Left kidney (tissue), 2 donors: ENCODE measurements around the gene TULP4. TPM values are rescaled to one million over a fixed set of nuclear protein-coding genes. Genes with fewer than 3 reads are reported as not detected.

ENCODE experiments used
- DNase-seq: peaks from one replicate; pipeline ENCODE4 v3.0.0-alpha.2; 2013
- polyA plus RNA-seq: library from polyadenylated mRNA; unstranded; fragments of 120-200 nt; gene quantifications from one replicate; pipeline ENCODE4 v1.2.1, GENCODE V29; 2013; ENCODE audit not compliant: insufficient read length

Gene TULP4
- polyA plus RNA-seq, 1 donor: 26.3 TPM

DNA sequence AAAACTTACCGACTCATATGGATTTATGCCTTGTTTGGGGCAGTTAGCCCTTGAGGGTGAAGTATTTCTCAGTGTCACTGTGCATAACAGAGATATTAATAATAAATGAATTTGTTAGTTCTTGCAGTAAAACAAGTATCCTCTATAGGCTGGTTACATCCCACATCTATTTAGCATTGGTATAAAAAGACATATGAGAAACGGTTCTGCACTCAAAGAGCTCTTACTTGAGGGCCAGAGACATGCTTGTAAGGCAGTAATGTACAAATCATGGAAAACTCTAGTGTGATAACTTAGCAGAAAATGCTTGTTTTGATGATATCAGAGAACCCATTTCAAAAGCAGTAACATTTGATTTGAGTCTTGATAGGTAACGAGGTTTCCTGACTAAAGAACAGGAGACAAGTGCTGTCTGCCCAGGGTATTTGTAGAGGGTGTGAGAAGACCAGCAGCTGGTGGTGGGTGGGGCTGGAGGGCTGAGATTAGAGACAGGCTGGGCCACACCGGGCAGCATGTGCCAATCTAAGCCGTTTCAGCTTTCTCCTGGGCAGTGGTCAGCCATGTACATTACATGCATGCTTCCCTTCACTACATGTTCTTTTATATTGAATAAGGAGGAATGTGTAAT, 46.3 kb downstream of the TULP4 start:
- no peak for DNase-seq

DNA sequence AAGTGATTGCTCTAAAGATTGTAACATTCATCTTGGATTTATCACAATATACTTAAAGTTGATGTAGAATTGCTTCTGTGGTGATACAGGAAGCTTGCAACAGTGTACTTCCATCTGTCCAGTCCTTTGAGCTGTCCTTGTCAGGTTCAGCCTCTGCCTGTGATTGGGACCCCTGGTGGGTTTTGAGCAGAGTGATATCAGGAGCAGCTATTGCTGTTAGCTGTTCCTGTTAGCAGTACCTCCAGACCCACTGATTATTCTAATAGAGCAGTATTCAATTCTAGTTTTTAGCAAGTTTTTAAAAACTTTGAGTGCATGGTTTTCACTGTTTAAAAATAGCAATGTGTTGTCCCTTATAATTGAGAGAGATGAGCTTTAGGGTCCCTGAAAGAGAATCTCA, 48.8 kb downstream of the TULP4 start:
- no peak for DNase-seq

DNA sequence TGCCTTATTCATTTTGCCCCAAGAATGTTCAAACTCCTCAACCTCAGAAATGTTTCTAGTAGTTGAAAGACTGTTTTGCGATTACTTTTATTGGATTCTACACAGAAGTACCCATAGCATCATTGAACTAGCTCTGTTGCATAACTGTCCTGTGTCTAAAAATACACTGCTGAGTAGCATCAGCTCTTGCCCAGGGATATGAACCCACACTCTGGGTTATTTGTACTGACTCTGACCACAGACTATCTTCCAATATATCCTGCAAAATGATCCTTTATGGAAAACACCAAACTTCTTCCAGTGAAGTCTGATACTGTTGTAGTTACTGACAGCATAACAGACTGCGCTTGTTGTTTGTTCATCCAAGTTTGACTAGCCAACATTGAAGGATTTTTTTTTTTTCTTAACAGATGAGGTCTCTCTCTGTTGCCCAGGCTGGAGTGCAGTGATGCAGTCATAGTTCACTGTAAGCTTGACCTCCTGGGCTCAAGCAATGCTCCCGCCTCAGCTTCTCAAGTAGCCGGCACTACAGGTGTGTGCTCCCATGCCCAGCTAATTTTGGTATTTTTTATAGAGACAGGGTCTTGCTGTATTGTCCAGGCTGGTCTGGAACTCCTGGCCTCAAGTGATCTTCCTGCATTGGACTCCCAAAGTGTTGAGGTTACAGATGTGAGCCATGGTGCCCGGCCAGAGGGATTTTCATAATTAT, 49.9 kb downstream of the TULP4 start:
- DNase-seq: no peak

DNA sequence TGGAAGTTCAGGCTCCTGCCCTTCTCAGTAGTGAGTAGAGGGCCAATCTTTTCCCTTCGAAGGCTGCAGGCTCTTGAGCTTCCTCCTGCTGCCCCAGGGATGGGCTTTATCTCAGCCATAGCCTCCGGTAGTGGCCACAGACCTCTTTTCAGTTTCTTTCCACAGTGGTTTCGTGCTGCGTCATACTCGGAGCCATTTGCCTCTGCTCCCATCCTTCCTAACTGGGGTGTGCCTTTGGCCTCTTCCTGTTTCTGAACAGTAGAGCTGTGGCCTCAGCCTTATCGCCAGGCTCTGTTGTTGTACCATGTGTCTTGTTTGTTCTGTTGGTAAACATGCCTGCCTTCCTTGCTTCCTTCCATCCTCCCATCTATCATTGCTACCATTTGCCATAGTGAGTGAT, 54.1 kb downstream of the TULP4 start:
- no peak for DNase-seq

DNA sequence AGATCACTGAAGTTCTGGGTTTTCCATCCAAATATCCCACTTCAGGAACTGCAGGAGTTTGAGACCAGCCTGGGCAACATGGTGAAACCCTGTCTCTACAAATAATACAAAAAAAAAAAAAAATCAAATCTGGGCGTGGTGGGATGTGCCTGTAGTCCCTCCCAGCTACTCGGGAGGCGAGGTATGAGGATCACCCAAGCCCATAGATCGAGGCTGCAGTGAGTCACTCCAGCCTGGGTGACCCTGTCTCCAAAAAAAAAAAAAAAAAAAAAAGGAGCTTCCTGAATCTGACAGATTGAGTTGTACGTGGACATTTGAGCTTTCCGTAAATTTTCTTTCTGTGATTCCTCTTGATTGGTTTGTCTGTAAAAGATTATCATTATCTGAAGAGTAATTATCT, 55.6 kb downstream of the TULP4 start:
- DNase-seq: no peak

DNA sequence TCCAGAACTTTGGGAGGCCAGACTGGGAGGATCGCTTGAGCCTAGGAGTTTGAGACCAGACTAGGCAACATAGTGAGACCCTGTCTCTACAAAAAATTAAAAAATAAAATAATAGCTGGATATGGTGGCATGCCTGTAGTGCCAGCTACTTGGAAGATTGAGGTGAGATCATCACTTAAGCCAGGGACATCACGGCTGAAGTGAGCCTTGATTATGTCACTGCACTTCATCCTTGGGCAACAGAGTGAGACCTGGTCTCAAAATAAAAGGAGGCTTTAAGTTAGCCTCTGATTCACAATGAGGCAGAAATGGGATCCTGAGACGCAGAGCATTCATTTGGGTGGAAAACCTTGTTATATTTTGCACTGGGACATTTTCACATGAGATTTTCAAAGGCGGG, 57.0 kb downstream of the TULP4 start:
- DNase-seq: no peak

DNA sequence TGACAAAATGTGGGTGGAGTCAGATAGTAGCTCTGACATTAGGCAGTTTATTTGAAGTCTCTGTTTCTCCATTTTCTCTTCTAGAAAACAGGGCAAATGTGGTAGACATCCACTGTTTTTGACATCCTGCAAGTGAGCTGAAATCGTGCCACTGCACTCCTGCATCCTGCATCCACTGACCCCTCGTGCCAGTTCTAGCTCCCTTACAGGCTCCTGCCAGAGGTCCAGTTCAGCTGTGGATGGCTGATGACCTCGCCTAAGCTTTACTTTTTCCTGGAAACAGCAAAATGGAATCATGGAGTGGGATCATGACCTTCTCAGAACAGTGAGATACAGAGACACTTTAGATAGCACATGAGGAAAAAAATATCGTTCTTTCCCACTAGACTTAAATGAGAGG, 58.5 kb downstream of the TULP4 start:
- DNase-seq: no peak

DNA sequence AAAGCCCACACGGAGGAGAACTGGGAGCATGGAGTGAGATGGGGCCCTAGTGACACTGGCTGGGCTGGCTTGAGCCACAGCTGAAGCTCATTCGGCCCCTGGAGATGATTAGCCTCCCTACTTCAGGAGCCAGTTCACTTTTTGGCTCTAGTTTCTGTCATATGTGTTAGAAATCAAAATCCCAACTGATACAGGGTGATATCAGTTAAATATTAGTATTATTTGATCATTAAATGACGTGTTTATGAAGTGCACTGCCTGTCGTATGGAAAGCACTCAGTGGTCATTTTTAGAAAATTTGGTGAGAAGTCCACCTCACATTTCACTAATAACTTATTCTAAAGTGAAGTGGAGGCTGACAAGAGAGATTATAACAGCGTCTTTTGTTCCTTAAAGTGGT, 59.0 kb downstream of the TULP4 start:
- DNase-seq: no peak

DNA sequence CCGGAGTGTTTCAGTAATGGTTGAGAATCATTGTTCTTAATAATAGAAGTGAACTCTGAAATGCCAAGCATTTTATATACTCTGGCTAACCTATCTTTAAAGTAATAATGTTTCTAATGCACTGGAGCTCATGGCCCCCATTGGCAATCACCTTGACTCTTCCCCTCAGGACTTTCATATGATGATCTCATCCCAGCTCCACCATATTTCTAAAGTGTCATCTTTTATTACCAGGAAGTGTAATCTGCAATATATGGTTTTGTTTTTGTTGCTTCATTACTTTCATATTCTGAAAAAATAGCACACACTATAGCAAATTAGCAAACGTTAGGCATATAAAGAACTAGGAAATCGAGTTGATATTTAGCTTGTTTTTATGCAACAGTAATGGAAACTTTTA, 60.3 kb downstream of the TULP4 start:
- no peak for DNase-seq

DNA sequence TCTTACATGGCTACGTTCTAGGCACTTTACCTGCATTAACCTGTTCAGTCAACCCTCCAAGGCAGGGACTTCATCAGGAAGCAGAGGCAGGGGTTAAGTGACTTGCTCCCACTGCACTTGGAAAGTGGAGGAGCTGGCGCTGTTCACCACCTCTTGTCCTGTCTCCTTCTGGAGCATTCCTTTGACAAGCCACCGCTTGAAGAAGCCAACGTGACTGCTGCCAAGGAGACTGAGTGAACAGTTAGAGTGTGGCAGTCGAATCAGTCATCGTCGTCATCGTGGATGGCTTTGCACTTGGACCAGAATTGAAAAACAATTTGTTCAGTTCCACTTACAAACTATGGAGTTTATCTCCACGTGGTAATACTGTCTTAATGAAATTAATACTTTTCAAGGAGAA, 60.9 kb downstream of the TULP4 start:
- DNase-seq: no peak

DNA sequence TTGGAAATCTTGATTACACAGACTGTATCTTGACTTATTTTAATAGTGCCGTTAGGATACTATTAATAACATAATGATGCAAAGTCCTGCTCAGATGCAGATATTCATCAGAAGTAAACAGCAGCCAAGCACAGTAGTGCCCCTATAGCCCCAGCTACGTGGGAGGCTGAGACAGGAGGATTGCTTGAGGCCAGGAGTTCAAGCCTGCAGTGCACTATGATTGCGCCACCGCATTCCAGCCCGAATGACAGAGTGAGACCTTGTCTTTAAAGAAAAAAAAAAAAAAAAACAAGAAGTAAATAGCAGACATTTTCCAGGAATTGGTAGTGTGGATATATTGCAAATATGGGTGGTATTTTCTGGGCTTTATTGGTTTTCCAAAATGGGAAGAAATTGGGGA, 61.8 kb downstream of the TULP4 start:
- no peak for DNase-seq

DNA sequence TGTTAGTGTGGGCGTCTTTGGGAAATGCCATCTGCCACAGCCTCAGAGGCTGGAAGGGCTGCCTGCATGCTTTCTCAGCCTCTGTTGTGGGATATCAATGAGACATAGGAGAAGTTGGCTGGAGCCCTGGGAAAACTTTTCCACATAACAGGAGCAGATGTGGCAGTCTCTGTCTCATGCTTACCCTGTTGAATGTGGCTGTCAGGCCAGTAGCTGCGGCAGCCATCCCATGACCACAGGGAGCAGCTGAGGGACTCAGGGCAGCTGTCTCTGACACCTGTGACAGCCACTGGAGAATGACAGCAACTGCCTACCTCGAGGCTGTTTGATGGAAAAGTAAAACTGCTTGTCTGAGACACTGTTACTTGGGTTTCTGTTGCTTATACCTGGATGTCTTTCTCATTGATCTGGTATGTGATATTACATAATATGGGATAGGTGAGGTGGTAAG, 64.4 kb downstream of the TULP4 start:
- DNase-seq: no peak

DNA sequence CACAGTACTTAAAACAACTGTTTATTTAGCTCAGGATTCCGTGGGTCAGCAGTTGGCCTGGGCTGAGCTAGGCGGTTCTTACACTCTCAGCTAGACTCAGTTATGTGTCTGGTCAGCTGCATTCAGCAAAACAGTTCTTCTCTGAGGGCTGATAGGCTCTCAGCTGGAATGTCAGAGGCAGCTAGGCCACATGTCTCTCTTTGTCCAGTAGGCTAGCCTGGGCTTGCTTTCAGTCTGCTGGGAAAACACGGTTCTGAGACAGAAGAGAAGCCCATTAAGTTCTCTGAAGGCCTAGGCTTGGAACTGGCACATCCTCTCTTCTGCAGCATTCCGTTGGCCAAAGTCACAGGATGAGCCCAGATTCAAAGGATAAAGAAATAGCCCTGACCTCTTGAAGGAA, 65.6 kb downstream of the TULP4 start:
- DNase-seq: no peak

DNA sequence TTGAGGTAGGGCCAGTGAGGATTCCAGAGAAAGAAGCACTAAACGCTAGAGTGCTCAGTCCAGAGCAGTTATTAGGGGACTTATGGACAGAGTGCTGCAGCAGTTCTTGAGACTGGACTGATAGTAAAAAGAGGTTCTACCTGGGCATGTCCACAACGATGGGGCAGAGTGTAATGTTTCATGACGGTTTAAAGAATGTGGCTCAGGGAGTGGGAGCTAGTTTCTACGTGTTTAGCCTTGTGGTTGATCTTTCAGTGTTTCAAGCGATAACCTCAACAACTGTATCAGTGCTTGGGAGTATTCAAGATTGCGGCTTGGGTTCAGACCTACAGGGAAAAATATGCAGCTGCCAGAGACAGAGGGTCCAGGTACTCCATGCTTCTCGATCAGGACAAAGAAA, 67.1 kb downstream of the TULP4 start:
- DNase-seq: no peak

DNA sequence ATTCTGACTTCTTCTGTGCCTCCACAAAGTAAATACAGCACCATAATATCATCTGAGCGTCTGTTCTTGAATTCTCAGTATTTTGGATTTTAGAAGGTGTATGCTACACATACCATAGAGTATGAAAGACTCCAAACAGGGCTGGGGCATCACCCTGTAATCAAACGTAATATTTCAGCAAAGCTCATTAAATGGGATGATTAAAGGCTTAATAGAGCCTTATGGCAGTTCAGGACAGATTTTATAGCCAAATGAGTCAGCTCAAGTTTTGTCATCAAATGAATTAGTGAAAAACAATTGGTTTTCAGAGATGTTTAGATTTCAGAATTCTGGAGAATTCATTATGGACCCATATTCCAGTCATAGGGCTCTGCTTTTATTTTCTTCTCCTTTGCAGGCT, 68.9 kb downstream of the TULP4 start:
- no peak for DNase-seq

DNA sequence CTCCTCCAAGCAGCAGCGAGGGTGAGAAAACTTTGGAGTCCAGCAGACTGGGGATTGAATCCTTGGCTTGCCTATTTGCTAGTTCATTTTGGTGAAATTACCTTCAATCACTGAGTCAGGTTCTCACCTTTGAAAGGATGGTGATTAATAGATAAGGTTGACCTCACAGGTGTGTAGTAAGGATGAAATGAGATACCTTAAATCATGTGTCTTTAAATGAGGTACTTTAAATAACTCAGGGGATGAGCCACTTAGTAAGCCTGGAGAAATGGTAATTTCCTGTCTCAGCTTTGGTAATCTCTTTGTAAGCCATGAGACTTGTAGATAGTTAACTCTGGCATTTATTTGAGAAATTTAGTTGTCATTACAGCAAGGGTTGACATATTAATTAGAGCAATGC, 70.2 kb downstream of the TULP4 start:
- no peak for DNase-seq

DNA sequence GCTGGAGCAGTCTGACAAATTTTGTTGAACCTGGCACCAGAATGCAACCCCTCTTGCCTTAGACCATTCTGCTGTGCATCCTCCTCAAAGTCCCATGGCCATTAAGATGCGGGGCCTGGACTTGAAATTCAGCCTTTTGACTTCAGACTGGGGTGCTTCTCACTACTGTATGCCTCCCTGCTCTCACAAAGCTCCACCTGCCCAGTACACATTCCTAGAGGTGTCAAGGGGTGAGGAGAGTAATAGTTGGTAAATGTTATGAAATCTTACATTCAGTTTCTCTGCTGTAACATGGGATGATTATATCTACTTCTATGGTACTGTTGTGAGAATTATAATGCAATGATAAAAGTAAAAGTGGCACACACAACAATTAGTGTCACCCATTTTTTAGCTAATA, 70.8 kb downstream of the TULP4 start:
- no peak for DNase-seq

DNA sequence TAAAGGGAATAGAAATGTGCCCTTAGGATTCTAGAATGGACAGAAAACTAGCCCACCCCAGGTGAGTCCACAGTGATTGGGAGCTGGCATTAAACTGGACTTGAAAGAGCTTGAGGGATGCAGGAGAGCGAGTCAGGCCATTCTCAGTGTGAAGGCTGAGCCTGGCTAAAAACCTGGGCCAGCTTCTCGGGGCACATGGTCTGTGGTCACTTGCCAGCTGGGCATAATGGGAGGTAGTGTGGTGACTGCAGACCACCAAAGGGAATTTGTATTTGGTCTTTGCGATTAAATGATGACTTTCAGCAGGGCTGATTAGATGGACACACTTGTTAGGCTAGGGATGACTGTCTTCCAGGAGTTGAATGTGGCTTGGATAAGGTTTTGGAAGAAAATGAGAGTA, 71.3 kb downstream of the TULP4 start:
- no peak for DNase-seq

DNA sequence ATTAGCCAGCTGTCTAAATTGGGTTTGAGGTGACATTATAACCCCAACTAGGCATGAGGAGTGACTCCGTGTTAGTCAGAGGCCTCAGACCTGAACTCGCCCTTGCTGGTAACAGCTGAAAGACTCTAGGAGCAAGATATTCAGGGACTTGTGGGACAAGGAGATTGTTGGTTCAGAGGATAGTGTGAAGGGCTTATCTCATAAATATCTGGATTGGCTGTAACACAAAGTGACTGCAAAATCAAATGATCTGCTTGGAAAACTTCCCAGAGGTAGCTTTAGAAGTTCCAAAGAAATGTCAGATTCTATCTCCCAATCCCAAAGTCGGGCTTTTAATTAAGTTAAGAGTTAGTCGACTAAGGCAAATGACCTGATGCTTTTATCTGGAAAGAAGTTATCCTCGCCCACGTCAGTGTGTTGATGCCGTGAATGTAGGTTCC, 72.4 kb downstream of the TULP4 start:
- no peak for DNase-seq

DNA sequence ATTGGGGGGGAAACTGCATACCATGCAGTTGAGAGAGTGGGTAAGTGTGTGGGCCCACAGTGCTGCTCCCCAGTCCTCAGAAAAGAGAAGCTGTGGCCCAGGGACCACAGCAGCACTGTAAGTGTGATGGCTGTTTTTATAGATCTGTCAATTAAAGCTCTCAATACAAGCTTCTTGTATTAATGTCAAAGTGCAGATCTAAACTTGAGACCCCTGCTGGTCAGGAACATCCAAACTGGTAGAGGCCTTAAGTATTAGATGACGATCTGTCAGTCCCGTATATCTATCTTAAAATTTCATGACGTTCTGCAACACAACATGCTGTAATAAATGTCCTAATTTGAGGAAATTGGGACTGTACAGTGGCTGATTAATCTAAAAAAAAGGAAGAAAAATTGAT, 74.8 kb downstream of the TULP4 start:
- no peak for DNase-seq

DNA sequence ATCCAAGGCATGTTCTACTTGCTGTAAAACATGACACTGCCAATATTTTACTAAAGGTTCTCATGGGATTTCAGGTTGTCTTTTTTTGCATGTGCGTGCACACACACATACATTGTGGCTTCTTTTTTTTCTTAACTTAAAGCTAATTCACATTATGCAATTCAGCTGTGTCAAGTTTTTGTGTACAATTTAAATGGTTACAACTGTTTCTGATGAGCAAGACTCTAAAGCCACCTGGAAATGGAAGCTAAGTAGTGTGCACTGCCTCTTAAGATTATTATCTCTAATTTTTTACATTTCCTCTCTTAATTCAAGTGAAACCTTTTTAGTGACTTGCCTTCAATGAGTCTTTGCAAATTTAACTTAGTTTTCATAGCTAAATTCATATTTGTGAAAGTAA, 75.3 kb downstream of the TULP4 start:
- no peak for DNase-seq

DNA sequence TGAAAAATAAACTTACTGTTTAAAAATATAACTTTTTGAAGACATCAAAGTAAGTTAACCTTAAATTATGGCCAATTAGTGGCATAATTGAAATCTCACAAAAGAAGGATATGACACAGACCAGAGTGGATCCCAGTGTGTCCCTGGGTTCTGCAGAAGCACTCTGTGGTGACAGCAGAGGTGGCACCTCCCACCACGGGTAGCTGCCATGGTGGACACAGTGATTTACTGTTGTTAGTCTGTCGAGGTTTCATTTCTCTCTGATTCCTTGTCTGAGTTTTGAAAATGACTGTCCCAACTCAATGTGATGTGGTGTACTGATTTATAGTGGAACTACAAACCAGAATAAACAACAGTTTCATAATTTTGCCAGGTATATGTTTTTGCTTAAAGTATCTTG, 76.5 kb downstream of the TULP4 start:
- no peak for DNase-seq

DNA sequence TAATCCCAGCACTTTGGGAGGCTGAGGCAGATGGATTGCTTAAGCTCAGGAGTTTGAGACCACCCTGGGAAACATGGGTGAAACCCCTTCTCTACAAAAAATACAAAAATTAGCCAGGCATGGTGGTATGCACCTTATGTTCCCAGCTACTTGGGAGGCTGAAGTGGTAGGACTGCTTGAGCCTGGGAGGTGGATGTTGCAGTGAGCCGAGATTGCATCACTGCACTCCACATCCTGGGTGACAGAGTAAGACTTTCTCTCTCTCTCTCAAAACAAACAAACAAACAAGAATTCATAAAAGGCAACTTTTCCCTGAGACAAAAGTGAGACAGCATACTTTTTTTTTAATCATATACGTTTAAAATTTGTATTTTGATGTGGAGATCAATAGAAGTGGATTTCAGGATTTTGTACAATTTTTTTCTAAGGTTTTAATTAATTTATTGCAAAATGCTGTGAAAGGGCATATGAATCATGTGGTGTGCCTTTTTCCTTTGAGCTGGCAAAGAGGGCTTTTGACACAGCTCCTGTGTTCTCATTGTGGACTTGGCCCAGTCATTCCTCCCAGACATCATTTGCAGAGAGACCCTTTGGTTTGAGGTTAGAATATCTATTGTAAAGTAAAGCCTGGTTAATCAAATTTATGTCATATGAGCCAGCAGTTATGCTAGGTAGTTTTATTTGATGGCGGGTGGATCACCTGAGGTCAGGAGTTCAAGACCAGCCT, 77.1 kb downstream of the TULP4 start:
- no peak for DNase-seq

DNA sequence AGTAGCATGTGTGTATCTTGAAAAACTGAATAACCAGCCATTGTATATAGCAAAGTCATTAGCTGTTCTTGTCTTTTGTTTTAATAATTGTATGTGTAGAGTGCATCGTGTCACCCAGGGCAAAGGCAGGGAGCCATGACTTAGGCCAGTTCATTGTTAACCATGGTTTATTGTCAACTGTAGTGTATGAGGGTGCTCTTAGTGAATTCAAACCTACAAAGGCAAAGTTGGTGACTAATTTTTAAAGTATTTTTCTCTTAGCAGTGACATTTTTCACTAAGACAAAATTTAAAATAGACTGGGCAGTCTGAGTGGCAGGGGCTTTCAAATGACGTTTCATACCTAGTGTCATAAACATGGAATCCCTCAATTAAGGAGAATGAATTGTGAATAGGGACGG, 79.0 kb downstream of the TULP4 start:
- DNase-seq: no peak
